Measurements from ENCODE around the gene GALNT15. TPM values are rescaled to one million over a fixed set of nuclear protein-coding genes. Genes with fewer than 3 reads are reported as not detected.

The GALNT15 gene
- total and polyA plus RNA-seq, 2 donors (not counting 1 experiment from before 2014, with no cell fraction given) = not detected

DNA sequence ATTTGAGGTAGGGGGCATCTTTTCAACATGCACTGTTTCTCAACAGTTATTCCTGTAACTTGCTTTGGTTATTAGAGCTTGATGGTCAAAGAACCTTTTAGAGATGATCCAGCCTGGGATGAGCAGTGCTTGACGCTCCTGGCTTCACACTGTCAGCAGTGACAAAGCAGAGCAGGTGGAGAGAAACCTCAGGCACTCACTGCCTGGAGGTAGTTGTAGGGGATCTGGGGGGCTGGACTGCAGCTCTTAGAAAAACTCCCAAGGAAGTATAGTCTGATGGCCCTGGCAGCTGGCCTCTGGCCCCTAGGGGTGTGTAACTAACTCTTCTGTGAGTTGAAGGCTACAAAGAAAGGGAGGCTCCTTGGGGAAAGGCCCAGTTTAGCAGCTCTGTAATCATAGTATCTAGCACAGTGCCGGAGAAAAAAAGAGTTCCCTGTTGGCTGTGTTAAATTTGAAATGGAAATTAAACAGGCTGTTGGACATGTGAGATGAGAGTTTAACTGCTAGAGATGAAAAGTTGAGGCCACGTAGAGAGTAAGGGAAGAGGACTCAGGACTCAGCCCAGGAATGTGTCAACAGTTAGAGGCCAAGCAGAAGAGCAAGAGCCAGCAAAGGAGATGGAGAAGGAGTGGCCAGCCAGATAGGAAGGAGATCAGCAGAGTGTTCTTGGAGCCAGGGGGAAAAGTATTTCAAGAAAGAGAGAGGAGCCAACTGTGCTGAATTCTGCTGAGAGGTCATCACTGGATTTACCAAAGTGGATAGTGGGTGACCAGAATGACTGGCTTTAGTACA, 104.7 kb downstream of the GALNT15 start:
- Histone ChIP-seq H3K9me3 (ENCODE audit: control extremely low read depth in 1 of 3, control insufficient read depth in 2 of 3, insufficient read depth in 1 of 3, low read length in 2 of 3) (no peaks in the 10 kb centered on the region), H3K36me3 (replicated peaks in 1 of 2; ENCODE audit: control extremely low read depth in 1 of 2, control insufficient read depth in 1 of 2, extremely low read depth in 1 of 2, insufficient read depth in 2 of 2, low read length in 1 of 2) (peaks cover 0 to 16% of the 10 kb centered on the region in 2 experiments), H3K4me1 (ENCODE audit: control insufficient read depth in 2 of 2, insufficient read depth in 2 of 2, low read length in 2 of 2) (no peaks in the 10 kb centered on the region), H3K4me3 (ENCODE audit: control extremely low read depth in 1 of 5, extremely low read depth in 1 of 5, insufficient read depth in 1 of 5, low read depth in 2 of 5, low read length in 4 of 5) (no peak overlapping the region), H3K27me3 (replicated peaks in 1 of 4; ENCODE audit: control extremely low read depth in 1 of 4, control insufficient read depth in 3 of 4, insufficient read depth in 4 of 4, low read length in 3 of 4) (no peaks in the 10 kb centered on the region), H2AFZ (ENCODE audit: insufficient read depth, low read depth, low read length, poor library complexity, severe bottlenecking) (no peak overlapping the region), H3K79me2 (ENCODE audit: control insufficient read depth, insufficient read depth, low read length) (no peaks in the 10 kb centered on the region), H4K20me1 (ENCODE audit: control insufficient read depth, insufficient read depth, low read length, poor library complexity, severe bottlenecking) (no peaks in the 10 kb centered on the region), H3K4me2 (replicated peaks; ENCODE audit: low read depth, low read length, poor library complexity, severe bottlenecking) (no peak overlapping the region), H3K27ac (ENCODE audit: low read length in 2 of 2) (no peak overlapping the region), H3K9ac (ENCODE audit: low read length) (no peak overlapping the region)
- ChIA-PET CTCF (interaction anchor here (1.2 to 1.9 kb wide), 3 partner anchors 10 to 12 kb away, joined by 4 to 8 read pairs (median 4); no protein-coding TSS in a partner anchor), POLR2A (no interaction called here)
- TF ChIP-seq EZH2 (IDR thresholded peaks at IDR 0.05; ENCODE audit: borderline replicate concordance, insufficient read depth, low read depth, low read length, poor library complexity, severe bottlenecking) = no peak
- TF ChIP-seq, protein P1, sequence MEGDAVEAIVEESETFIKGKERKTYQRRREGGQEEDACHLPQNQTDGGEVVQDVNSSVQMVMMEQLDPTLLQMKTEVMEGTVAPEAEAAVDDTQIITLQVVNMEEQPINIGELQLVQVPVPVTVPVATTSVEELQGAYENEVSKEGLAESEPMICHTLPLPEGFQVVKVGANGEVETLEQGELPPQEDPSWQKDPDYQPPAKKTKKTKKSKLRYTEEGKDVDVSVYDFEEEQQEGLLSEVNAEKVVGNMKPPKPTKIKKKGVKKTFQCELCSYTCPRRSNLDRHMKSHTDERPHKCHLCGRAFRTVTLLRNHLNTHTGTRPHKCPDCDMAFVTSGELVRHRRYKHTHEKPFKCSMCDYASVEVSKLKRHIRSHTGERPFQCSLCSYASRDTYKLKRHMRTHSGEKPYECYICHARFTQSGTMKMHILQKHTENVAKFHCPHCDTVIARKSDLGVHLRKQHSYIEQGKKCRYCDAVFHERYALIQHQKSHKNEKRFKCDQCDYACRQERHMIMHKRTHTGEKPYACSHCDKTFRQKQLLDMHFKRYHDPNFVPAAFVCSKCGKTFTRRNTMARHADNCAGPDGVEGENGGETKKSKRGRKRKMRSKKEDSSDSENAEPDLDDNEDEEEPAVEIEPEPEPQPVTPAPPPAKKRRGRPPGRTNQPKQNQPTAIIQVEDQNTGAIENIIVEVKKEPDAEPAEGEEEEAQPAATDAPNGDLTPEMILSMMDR (IDR thresholded peaks at IDR 0.05) = no peak
- no peaks in the 10 kb centered on the region for H3K27me3 Mint-ChIP-seq
- 94% methylated on average over 3 of the region's 3 CpGs for WGBS (ENCODE audit: insufficient coverage)
- ATAC-seq (ENCODE audit: low read depth) = no peak
- no peak overlapping the region for H3K4me3 Mint-ChIP-seq
- H3K4me1 Mint-ChIP-seq = no peaks in the 10 kb centered on the region
- intact Hi-C loops (cut with micrococcal nuclease) = no loop called here
- no peaks in the 10 kb centered on the region for H3K9me3 Mint-ChIP-seq (ENCODE audit: insufficient read depth)
- DNase-seq = no peak
- H3K27ac Mint-ChIP-seq = no peak overlapping the region

DNA sequence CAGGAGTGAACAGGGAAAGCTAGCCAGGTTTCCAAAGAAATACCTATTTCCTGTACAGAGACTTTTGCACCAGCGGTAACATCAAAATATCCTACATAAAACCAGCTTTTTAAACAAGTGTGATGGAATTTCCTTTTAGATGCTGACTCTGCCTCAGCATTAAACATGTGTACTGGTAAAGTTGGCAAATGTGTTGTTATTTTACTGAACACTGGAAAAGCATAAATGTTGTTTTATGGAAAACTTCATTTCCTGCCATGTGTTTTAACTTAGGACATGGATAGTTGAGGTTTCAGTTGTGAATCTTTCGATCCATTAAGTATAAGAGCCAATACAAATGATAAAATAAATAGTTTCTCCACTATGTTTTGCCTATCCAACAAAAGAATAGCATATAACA, 106.2 kb downstream of the GALNT15 start:
- Histone ChIP-seq H3K4me3 (ENCODE audit: control extremely low read depth in 1 of 5, extremely low read depth in 1 of 5, insufficient read depth in 1 of 5, low read depth in 2 of 5, low read length in 4 of 5) (no peak overlapping the region), H3K79me2 (ENCODE audit: control insufficient read depth, insufficient read depth, low read length) (no peaks in the 10 kb centered on the region), H2AFZ (ENCODE audit: insufficient read depth, low read depth, low read length, poor library complexity, severe bottlenecking) (no peak overlapping the region), H3K27me3 (replicated peaks in 1 of 4; ENCODE audit: control extremely low read depth in 1 of 4, control insufficient read depth in 3 of 4, insufficient read depth in 4 of 4, low read length in 3 of 4) (no peaks in the 10 kb centered on the region), H3K9me3 (ENCODE audit: control extremely low read depth in 1 of 3, control insufficient read depth in 2 of 3, insufficient read depth in 1 of 3, low read length in 2 of 3) (no peaks in the 10 kb centered on the region), H3K36me3 (replicated peaks in 1 of 2; ENCODE audit: control extremely low read depth in 1 of 2, control insufficient read depth in 1 of 2, extremely low read depth in 1 of 2, insufficient read depth in 2 of 2, low read length in 1 of 2) (peaks cover 0 to 16% of the 10 kb centered on the region in 2 experiments), H3K9ac (ENCODE audit: low read length) (no peak overlapping the region), H3K27ac (ENCODE audit: low read length in 2 of 2) (no peak overlapping the region), H3K4me2 (replicated peaks; ENCODE audit: low read depth, low read length, poor library complexity, severe bottlenecking) (no peak overlapping the region), H4K20me1 (ENCODE audit: control insufficient read depth, insufficient read depth, low read length, poor library complexity, severe bottlenecking) (no peaks in the 10 kb centered on the region), H3K4me1 (ENCODE audit: control insufficient read depth in 2 of 2, insufficient read depth in 2 of 2, low read length in 2 of 2) (no peaks in the 10 kb centered on the region)
- no CpG with 5 or more reads among the region's 2 CpGs for WGBS (ENCODE audit: insufficient coverage)
- H3K27me3 Mint-ChIP-seq = no peaks in the 10 kb centered on the region
- no peaks in the 10 kb centered on the region for H3K4me1 Mint-ChIP-seq
- ATAC-seq (ENCODE audit: low read depth) = no peak
- intact Hi-C loops (cut with micrococcal nuclease) = no loop called here
- H3K4me3 Mint-ChIP-seq = no peak overlapping the region
- no peak for DNase-seq
- ChIA-PET POLR2A (no interaction called here), CTCF (interaction anchor here (0.7 to 1.7 kb wide), 3 partner anchors 8 to 10 kb away, joined by 3 to 4 read pairs (median 4); no protein-coding TSS in a partner anchor)
- no peaks in the 10 kb centered on the region for H3K9me3 Mint-ChIP-seq (ENCODE audit: insufficient read depth)
- no peak for TF ChIP-seq EZH2 (IDR thresholded peaks at IDR 0.05; ENCODE audit: borderline replicate concordance, insufficient read depth, low read depth, low read length, poor library complexity, severe bottlenecking)
- TF ChIP-seq, protein P1 (IDR thresholded peaks at IDR 0.05) = no peak
- H3K27ac Mint-ChIP-seq = no peak overlapping the region

Data from B cell (primary cell).